HG03354 (cell line): ENCODE results near the gene MRGPRF.

Source experiments
- ATAC-seq: cut with Tn5 transposase; IDR thresholded peaks from one replicate; pipeline ENCODE4 v1.9.1; 2021; ENCODE audit warnings: mild to moderate bottlenecking; ENCODE audit not compliant: unreplicated experiment, poor library complexity, severe bottlenecking

MRGPRF gene

DNA sequence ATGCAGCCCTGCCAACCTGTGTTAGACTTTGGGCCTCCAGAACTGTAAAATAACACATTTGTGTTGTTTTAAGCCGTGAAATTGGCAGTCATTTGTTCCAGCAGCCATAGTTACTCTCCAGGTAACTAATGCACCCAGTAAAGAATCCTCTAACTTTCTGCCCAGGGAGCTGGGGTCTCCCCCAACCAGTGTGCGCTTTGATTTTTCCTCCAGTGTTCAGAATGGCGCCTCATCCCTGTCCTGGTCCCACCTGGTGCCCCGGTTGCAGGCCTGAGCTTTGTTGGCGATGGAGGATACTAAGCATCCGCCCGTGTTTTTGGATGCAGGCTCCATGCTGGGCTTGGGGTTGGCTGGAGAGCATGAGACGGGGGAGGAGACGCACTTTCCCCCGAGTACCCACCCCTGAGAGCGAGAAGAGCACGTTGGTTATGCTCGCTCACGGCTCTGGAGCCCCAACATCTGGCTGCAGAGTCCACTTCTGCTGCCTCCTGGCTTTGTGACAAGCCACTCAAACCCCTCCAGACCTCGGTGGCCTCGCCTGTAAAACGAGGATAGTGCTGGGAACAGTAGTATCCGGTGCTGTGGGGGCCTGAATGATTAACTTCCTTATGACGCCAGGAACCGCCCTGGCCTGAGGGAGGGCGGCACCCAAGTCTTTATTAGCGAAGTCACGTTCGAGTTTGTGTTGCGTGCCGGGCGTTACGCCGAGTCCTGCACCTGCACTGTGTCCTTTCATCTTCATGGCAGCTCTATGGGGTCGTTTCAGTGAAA lies 58.0 kb downstream of the MRGPRF start:
- ATAC-seq = no peak
